NCI-H748 (cell line): Measurements from ENCODE around the gene CDKN2B.
"Not testable (repeated sequence)": the region's sequence is repeated elsewhere in the genome, so short reads cannot be mapped to it uniquely, and the experiment has no call there.

ENCODE experiments used
- DNase-seq: peaks from one replicate; lab custom pipeline; 2025; ENCODE audit not compliant: unreplicated experiment; lab: John Stamatoyannopoulos, UW

Gene CDKN2B

DNA sequence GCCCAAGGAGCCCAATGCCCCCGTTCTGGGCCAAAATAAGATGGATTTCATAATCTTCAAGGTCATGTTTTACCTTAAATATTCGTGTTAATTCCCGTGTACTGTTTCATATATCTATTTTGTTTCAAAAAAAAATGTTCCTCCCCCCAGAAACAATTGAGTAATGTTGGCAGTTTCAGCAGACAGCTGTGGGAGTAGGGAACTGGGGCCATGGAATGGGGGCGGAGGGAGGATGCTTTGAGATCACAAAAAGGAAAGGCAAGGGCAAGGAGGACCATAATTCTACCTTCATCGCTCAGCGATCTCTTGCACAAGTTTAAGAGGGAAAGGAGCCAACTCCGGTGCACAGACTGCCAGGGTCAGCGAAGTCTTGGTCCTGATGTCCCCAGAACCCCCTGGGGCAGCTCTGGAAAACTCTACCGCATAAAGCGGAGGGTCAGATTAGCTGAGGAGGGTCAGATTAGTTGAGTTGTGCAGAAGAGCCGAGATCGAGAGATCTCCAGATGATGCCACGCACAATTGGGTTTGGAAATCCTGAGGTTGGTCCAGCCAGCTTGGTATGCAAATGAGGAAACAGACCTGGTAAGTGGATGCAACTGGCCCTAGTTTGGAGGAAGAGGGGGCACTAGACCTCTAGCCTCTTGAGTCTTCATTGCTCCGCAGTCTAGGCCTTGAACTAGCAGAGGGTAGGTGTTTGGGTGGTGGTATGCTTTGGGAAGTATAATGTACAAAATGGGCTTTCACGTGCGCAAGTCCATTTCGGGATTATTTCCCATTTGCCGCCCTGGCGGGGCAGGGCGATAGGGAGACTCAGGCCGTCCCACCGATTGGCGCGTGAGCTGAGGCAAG is 38.9 kb downstream of the CDKN2B start:
- no peak for DNase-seq

DNA sequence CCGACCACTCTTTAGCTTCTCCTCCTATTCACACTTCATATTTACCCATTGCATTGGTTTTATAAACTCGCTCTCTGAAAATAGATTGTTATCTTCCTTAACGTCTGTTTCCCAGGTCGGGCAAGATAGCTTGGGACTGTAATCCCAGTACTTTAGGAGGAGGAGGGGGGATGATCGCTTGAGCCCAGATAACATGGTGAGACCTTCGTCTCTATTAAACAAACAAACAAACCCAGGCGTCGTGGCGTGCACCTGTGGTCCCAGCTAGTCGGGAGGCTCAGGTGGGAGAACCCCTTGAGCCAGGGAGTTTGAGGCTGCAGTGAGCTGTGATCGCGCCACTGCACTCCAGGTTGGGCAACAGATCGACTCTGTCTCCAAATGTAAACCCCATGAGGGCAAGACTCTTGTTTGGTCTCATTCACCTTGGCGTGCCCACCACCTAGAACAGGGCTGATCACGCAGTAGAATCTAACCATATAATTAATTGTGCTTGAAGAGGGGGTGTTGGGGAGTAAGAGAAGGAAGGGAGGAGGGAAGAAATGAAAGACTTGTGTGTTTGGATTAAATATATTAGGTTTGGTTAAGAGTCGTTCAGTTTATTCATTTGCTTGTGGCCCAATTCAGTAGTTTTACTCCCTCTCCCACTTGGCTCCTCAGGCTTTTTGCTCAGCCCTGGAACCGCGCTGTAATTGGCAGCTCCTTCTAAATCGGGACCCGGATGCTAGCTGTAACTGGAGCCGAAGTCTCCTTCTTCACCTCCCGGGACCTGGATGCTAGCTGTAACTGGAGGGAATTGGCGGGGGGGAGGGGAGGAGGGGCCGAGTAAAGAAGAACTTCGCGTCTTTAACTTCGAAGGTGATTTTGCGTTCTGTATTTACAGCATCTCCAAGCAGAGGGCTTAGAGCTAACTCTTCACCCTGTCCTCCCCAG is 39.8 kb downstream of the CDKN2B start:
- DNase-seq: no peak

DNA sequence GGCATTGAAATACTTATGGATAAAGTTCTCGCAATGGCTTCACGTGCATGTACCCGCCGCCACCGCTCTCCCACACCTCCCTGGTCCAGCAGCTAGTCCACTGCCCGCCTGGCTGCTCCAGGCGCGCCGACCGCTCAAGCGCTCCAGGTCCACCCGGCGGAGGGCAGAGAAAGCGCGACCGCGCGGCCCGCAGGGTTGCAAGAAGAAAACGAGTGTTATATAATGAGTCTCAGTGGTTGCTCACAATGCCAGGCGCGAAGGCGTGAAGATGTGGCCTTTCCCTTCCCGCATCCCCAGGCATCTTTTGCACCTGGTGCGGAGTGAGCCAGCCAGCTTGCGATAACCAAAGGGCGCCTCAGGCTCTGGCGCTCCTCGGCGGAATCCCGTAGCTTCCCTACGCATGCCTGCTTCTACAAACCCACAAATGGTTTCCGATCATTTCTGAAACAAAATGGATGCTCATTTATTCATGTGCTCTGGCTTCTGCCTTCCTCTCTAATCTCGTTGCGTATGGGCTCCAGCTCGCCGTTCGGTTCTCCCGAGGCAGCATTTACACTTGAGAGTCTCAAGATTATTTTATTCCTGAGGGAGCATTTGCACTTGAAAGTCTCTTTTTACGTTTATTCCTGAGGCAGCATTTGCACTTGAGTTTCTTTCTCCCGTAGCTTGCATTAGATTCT is 40.6 kb downstream of the CDKN2B start:
- DNase-seq: no peak

DNA sequence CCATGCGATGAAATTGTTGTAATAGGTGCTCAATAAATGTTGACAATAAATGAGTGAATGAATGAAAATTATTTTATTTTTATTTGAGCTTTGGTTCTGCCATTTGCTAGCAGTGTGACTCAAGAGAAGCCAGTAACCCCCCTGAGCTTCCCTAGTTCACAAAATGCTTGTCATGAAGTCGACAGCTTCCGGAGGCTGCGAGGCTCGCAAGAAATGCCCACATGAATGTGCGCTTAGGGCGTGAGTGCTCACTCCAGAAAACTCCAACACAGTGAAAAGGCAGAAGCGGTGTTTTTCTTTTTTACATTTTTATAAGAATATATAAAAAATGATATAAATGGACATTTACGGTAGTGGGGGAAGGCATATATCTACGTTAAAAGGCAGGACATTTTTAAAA is 41.4 kb downstream of the CDKN2B start:
- no peak for DNase-seq

DNA sequence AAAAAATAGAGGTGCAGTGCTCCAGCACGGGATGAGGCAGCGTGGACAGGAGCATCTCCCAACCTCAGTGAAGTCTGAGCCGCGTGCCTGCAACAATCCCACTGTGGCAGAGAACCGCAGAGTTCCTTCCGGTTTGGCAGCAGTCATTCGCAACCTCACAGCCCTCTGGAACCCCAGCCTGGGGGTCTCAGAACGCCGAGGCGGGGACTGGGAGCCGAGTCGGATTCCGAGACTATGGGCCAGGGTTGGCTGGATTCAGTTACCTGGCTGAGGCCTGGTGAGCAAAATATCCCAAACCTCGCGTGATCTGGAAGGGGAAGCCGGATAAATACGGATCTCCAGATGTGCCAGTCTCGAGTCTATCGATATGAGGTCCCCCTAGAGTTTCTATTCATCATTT is 41.9 kb downstream of the CDKN2B start:
- no peak for DNase-seq

DNA sequence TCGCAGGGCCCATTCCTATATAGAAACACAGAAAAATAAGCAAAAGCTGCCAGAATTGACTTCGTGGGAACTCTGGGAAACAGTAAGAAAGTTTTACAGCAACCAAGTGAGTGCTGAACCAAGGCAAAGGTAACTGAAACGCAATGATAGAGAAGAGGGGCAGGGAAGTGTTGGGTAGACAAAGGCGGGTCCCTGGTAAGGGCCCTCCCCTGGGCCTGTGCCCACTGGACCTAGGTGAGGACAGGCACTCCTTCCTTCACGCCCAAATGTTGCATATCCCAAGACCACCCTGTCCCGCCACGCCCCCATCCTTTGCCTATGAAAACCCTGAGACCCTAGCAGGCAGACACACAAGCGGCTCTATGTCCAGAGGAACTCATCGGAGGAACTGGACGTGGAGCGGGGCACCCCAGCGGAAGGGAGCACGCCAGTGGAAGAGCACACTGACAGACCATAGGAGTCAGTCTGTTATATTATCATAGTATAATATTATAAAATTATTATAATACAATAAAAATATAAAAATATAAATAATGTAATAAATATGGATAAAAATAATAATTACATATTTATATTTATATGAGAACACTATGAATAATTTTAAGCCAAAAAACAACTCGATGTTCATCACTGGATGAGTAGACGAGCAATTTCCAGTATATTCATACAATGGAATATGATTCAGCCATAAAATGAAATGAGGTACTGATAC is 42.8 kb downstream of the CDKN2B start:
- no peak for DNase-seq

DNA sequence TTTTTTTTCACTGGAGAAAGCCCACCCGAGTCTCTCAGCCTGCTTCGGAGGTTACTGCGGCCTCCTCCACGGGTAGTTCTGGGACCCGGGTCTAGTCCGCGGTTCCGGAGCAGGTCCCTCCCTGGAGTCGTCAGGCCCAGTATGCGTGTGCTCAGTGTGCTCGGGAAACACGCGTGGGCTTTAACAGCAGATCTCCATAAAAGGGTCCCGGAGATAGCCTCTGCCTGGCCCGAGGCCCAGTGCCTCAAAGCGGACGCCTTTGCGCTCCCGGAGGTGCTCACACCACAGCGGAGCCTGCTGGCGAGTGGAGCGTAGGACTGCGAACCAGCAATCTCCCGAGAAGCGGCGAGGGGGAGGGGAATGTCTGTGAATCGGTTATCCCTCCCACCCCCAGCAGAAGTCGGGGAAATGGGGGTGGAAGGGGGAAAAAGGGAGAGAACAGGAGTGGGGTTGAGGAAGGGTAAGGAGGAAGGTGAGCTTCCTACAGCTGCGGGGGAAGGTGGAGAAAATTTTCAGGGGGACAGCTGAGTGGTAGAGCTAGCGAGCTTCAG is 43.6 kb downstream of the CDKN2B start:
- DNase-seq: no peak

DNA sequence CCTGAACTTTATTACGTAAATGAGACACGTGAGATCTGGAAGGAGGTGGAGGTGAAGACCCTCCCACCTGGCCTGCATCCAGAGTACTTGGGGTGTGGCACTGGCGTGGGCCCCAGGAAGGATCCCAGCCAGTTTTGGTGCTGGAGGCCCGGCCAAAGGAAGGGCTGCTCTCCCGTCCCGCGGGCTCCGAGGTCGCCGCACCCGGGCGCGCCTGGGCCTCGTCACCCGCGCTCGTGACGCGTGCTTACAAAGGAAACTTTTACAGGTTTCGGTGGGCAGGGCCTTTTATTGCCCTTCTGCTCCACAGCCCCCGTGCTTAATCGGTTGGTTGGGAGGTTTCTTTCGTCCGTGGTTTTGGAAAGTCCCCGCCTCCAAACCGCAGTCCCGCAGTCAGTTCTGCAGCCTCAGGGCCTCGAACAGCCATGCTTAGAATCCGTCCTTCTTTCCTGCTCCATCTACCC is 44.1 kb downstream of the CDKN2B start:
- no peak for DNase-seq

DNA sequence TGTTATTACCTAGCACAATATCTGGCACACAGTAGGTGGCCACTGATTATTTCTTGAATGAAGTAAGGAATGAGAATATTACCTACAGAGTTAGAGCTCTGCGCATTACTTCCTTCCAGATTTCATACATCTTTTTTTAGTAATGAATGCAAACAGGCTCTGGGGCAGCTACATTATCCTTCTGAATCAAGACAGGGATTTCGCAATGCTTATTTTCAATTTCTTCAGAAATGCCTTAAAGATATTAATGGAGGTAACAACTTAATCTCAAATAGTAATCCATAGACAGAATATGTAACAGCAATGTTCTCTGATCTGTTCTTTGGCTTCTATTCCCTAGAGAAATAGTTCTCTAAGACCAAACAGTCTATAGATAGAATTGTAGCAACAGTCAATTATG is 47.5 kb downstream of the CDKN2B start:
- DNase-seq: no peak

DNA sequence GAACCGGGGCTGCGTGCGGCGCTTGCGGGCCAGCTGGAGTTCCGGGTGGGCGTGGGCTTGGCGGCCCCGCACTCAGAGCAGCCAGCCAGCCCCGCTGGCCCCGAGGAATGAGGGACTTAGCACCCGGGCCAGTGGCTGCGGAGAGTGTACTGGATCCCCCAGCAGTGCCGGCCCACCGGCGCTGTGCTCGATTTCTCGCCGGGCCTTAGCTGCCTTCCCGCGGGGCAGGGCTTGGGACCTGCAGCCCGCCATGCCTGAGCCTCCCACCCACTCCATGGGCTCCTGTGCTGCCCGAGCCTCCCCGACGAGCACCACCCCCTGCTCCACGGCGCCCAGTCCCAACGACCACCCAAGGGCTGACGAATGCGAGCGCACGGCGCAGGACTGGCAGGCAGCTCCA is 49.8 kb downstream of the CDKN2B start:
- DNase-seq: not testable (repeated sequence)

DNA sequence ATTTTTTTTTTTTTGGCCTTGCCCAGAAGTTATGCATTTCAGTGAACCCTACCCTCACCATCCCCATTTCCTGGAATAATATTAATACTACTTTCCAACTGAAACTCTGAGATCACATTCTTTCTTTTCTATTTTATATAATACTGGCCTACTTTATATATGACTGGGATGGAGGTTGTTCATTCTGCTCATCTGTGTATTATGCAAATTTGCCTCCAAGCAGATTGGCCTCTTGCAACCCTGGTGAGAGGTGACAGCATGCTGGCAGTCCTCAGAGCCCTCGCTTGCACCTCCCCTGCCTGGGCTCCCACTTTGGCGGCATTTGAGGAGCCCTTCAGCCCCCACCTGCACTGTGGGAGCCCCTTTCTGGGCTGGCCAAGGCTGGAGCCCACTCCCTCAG is 50.3 kb downstream of the CDKN2B start:
- no peak for DNase-seq
